GM13977 (cell line): ENCODE measurements around the gene RBM43.
A peak's percentile ranks its signal among the peaks of the same experiment; 100 is the strongest.

ENCODE experiments used
- DNase-seq: peaks from one replicate; pipeline ENCODE4 v3.0.0; 2012; ENCODE audit warnings: low spot score
- CTCF ChIP-seq: IDR thresholded peaks from 2 replicates; pipeline ENCODE4 v1.5.1; 2012; ENCODE audit warnings: mild to moderate bottlenecking, control low read depth; ENCODE audit not compliant: insufficient read depth; ENCODE audit errors: extremely low read depth, missing control alignments
- in situ Hi-C: fragments of 300-500 bp; cut with MboI; formaldehyde crosslinking; loops from one replicate; pipeline ENCODE4 v1.12.0; 2022; ENCODE audit warnings: low sequenced_read_pairs, low pct_unique_long_range_greater_than_20kb, mixed read lengths, inconsistent platforms; ENCODE audit not compliant: unreplicated experiment

Gene RBM43

GRCh38 chr2:151246152-151246551 lies 15.5 kb downstream of the RBM43 start:
- TF ChIP-seq CTCF = no peak
- no peak for DNase-seq
- in situ Hi-C loops = loop anchor here (10.0 kb wide), 1 partner anchor 1651 kb away; no protein-coding TSS in a partner anchor

GRCh38 chr2:151243468-151243867 lies 18.2 kb downstream of the RBM43 start:
- TF ChIP-seq CTCF = no peak
- in situ Hi-C loops = loop anchor here (10.0 kb wide), 1 partner anchor 1649 kb away; no protein-coding TSS in a partner anchor
- no peak for DNase-seq

DNA sequence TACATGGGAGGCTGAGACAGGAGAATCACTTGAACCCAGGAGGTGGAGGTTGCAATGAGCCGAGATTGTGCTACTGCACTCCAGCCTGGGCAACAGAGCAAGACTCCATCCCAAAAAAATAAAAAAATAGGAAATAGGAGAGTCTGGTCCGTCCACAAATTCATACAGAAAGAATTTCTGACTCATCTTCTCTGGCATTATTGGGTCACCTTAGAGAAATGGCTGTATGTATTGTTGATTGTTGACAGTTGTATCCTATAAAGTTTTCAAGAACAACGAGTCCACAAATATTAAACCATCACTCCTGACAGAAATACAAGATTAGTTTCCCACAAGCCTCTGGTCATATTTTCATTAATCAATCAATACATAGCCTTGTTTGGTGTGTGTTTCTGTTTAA lies 20.4 kb downstream of the RBM43 start:
- no peak for TF ChIP-seq CTCF
- no peak for DNase-seq
- in situ Hi-C loops = loop anchor here (10.0 kb wide), 1 partner anchor 1646 kb away; no protein-coding TSS in a partner anchor

DNA sequence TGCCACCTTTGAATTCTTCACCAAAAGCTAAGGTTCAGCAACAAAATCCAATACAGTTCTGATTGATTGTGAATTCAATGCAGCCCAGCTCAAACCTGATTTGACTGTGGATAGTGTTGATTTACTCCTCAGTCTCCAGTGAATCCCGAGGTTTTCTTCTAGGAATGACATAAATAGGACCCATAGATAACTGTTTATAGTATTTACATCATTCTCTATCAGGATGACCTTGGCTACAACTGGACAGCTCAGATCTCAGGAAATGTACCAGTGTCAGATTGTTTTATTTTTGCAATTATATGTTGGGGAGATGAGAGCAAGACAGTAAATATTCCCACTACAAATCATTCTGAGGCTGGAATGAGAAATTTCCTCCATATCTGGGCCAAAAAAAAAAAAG lies 21.2 kb downstream of the RBM43 start:
- DNase-seq = no peak
- in situ Hi-C loops = loop anchor here (10.0 kb wide), 1 partner anchor 1646 kb away; no protein-coding TSS in a partner anchor
- TF ChIP-seq CTCF = no peak

GRCh38 chr2:151239624-151240023 lies 22.0 kb downstream of the RBM43 start:
- TF ChIP-seq CTCF = no peak
- DNase-seq = no peak
- in situ Hi-C loops = loop anchor here (10.0 kb wide), 1 partner anchor 1645 kb away; no protein-coding TSS in a partner anchor

- in situ Hi-C loops = no loop called here
- peak; percentile 65 for TF ChIP-seq CTCF
- peak; percentile 50 for DNase-seq
These were observed 22.9 kb downstream of the RBM43 start for GRCh38 chr2:151238527-151239487.
